ENCODE measurements around the gene L1CAM. TPM values are rescaled to one million over a fixed set of nuclear protein-coding genes. Genes with fewer than 3 reads are reported as not detected.

L1CAM gene
- polyA plus RNA-seq, 2 of the 4 experiments (the other 2 are of a cell fraction): 1.9 to 14.2 TPM

DNA sequence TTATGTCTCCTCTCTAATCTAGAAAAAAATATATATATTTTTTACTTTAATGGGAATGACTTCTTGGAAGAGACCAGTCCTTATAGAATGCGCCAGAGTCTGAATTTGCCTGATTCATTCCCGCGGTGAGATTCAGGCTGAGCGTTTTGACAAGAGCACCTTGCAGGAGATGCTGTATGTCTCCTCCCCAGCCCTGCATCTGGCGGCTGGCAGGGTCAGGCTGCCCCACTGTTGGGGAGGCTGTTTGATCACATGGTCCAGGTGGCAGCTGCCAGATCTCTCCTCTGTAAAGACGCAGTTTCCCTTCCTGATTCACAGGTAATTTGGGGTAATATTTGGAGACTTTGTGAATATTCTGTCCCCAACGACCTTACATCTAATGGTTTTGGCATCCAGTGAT is 65.4 kb downstream of the L1CAM start (continued):
- no peak for TF ChIP-seq CEBPB (IDR thresholded peaks at IDR 0.05)
- TF ChIP-seq ZSCAN20 (CRISPR knock-in tag; IDR thresholded peaks at IDR 0.05): no peak
- no peak for TF ChIP-seq MAZ (IDR thresholded peaks at IDR 0.05; ENCODE audit: borderline replicate concordance, low read depth, low read length)
- TF ChIP-seq HDAC2 (IDR thresholded peaks at IDR 0.05): no peak

DNA sequence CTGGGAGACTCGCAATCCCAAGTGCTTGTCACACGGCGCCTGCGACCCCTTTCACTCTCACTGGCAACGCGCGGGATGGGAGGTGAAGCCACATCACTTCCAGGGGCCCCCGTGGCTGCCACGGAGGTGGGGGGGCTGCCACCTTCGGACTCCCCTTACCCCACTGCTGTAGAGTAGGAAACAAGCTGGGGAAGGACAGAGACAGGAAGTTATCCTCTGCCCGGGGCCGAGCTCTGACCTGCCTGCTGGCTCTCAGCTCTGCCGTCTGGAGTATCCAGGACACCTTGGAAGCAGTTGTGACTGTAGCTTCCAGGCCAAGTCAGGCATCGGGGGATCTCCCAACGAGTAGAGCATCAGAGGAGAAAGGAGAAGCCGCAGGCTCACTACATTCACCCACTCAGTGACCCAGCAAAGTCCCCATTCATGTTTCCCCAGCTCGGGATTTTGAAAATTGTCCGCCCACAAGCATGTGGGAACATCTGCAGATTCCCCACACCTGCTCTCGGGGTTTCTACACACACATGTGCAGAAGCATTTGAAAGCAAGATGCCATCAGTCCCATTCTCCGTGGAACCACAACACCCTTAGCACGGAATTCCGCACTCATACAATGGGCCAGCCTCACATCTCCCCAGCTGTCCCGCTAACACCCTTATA is 66.5 kb downstream of the L1CAM start:
- Histone ChIP-seq H3K4me2 (peak overlapping the region; percentile 96), H3K4me1 (no peaks in the 10 kb centered on the region; the same call in 2 of the 3 replicates), H3K9me3 (no peaks in the 10 kb centered on the region), H3K27ac (peak overlapping the region; percentile 74 to 91), H3K4me3 (peak overlapping the region; percentile 55)
- POLR2A ChIA-PET: no interaction called here
- CTCF ChIA-PET: interaction anchor here (1.2 to 2.5 kb wide), 3 partner anchors 22 to 210 kb away, joined by 3 to 6 read pairs (median 3); no protein-coding TSS in a partner anchor
- ATAC-seq (peak in 1 of 2 experiments; percentile 59; a peak in 3 of 6 replicates), DNase-seq (ENCODE audit: low read depth in 1 of 2, low spot score in 1 of 2) (no peak), FAIRE-seq (no peak)
- TF ChIP-seq POLR2A (IDR thresholded peaks at IDR 0.05; ENCODE audit: low read length): no peak
- TF ChIP-seq MAX (IDR thresholded peaks at IDR 0.05): no peak
- TF ChIP-seq ZFP36 (IDR thresholded peaks at IDR 0.05; ENCODE audit: borderline replicate concordance, partially characterized antibody): no peak
- no peak for TF ChIP-seq MYC (IDR thresholded peaks at IDR 0.05; ENCODE audit: borderline replicate concordance, low read length)
- TF ChIP-seq KDM1A (IDR thresholded peaks at IDR 0.05; ENCODE audit: low read depth): no peak
- no peak for TF ChIP-seq ZNF302 (CRISPR knock-in tag; IDR thresholded peaks at IDR 0.05)
- TF ChIP-seq JUN (IDR thresholded peaks at IDR 0.05): no peak
- TF ChIP-seq, protein P1, sequence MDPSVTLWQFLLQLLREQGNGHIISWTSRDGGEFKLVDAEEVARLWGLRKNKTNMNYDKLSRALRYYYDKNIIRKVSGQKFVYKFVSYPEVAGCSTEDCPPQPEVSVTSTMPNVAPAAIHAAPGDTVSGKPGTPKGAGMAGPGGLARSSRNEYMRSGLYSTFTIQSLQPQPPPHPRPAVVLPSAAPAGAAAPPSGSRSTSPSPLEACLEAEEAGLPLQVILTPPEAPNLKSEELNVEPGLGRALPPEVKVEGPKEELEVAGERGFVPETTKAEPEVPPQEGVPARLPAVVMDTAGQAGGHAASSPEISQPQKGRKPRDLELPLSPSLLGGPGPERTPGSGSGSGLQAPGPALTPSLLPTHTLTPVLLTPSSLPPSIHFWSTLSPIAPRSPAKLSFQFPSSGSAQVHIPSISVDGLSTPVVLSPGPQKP (IDR thresholded peaks at IDR 0.05; ENCODE audit: low read depth, low read length): no peak
- no peak for TF ChIP-seq BHLHE40 (IDR thresholded peaks at IDR 0.05; ENCODE audit: low read depth, low read length)
- TF ChIP-seq, protein P2, sequence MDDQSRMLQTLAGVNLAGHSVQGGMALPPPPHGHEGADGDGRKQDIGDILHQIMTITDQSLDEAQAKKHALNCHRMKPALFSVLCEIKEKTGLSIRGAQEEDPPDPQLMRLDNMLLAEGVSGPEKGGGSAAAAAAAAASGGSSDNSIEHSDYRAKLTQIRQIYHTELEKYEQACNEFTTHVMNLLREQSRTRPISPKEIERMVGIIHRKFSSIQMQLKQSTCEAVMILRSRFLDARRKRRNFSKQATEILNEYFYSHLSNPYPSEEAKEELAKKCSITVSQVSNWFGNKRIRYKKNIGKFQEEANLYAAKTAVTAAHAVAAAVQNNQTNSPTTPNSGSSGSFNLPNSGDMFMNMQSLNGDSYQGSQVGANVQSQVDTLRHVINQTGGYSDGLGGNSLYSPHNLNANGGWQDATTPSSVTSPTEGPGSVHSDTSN (IDR thresholded peaks at IDR 0.05): no peak
- no peak for TF ChIP-seq NPAS2 (CRISPR knock-in tag; IDR thresholded peaks at IDR 0.05; ENCODE audit: borderline replicate concordance)
- no peak for TF ChIP-seq HES2 (IDR thresholded peaks at IDR 0.05)
- TF ChIP-seq KDM5A (IDR thresholded peaks at IDR 0.05): no peak
- no peak for TF ChIP-seq CBX8 (IDR thresholded peaks at IDR 0.05)
- no peak for TF ChIP-seq RNF2 (IDR thresholded peaks at IDR 0.05; ENCODE audit: borderline replicate concordance, low read depth)
- no peak for TF ChIP-seq HOXA7 (CRISPR knock-in tag; IDR thresholded peaks at IDR 0.05)
- TF ChIP-seq HMGXB4 (CRISPR knock-in tag; IDR thresholded peaks at IDR 0.05; ENCODE audit: borderline replicate concordance): no peak
- TF ChIP-seq FOSL2 (IDR thresholded peaks at IDR 0.05): no peak
- no peak for TF ChIP-seq FOSL2 (CRISPR knock-in tag; IDR thresholded peaks at IDR 0.05)
- no peak for TF ChIP-seq NR3C1 (IDR thresholded peaks at IDR 0.05)
- WGBS (ENCODE audit: missing lambda C conversion rate): 55% methylated on average over 22 of the region's 23 CpGs
